ENCODE measurements around the gene ZNF600. TPM values are rescaled to one million over a fixed set of nuclear protein-coding genes. Genes with fewer than 3 reads are reported as not detected.
"Not testable (repeated sequence)": the region's sequence is repeated elsewhere in the genome, so short reads cannot be mapped to it uniquely, and the experiment has no call there.

The ZNF600 gene
- 1.5 TPM for polyA plus RNA-seq (2013, experiment 1 of 2; ENCODE audit: insufficient read length)
- 1.6 TPM for polyA plus RNA-seq (2013, experiment 2 of 2; ENCODE audit: insufficient read length)

DNA sequence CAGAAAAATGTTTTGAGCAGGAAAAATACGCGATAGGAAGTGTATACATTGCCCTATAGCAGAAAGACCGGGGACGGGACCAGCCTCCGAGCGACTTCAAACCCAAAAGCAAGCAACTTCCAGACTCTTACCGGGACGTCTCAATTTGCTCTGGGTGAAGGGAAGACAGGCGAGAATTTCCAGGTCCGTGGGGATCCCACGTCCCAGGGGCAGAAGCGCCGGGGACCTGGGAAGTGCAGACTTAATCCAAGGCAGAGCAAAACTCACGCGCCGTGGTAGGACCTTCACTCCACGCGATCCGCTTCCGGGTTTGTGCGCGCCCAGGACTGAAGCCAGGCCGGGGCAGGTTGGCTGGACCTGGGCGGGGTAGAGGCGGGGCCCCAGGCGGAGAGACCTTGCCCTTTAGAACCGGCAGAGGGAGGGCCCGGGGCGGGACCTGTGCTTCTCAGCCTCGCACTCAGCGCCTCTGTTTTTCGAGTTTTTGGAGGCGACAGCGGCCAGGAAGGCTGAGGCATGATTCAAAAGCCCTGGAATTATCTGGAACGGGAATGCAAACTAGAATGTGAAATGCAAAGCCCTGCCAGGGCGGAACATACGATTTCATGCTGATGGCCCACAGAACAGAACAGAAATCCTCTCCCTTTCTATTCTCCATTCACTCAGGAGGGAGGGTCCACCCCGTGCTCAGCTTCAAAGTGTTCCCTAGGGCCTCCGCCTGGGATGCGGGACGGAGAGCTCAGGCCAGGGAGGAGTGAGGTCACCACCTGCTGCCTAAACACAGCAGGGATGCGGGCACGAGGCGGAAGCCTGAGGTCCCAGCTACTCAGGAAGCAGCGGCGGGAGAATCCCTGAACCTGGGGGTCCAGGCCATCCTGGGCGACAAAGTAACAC lies at the start of gene ZNF600:
TSS of gene ZNF600 (minus strand) at position 328 of the 891 bp plus-strand sequence. CDS start 7,903 bp downstream, outside the sequence.
- peak; percentile 36 for DNase-seq

DNA sequence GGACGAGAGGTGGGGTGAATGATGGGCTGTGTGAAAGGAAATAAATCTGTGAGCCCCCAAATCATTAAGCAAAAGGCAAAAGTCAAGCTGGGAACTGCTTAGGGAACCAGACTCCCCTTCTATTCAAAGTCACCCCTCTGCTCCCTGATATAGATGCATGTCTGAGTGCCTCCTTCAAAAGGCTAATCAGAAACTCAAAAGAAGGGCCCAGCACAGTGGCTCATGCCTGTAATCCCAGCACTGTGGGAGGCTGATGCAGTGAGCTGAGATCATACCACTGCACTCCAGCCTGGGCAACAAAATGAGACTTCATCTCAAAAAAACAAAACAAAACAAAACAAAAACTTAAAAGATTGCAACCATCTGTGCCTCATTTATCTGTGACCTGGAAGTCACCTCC lies 47.7 kb upstream of the ZNF600 start:
- not testable (repeated sequence) for DNase-seq

DNA sequence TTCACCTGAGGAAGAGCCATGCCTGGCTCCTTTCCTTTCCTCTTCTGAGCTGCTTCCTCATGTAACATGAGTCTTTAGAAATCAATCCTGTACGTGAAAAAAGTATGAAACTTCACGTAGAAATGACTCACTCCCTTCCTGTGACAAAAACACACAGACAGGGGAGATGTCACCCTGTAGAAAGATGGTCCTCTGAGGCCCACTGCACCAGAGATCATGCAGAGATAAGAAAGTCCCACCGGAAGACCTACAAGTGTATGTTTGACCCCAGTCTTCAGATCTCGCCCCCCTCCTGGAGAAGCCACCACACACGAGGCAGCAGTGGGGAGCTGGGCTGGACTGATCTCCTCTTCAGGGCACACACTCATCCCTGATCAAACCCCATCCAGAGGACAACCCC lies 47.0 kb upstream of the ZNF600 start:
- not testable (repeated sequence) for DNase-seq

DNA sequence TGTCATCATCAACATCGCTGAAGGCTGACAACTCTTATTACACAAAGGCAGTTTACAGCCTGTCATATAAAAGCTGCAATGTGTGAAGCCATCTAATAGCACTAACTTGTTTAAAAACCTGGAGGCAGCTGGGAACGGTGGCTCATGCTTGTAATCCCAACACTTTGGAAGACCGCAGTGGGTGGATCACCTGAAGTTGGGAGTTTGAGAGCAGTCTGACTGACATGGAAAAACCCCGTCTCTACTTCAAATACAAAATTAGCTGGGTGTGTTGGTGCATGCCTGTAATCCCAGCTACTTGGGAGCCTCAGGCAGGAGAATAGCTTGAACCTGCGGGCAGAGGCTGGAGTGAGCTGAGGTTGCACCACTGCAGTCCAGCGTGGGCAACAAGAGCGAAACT lies 43.3 kb upstream of the ZNF600 start:
- DNase-seq, result not testable (repeated sequence)

DNA sequence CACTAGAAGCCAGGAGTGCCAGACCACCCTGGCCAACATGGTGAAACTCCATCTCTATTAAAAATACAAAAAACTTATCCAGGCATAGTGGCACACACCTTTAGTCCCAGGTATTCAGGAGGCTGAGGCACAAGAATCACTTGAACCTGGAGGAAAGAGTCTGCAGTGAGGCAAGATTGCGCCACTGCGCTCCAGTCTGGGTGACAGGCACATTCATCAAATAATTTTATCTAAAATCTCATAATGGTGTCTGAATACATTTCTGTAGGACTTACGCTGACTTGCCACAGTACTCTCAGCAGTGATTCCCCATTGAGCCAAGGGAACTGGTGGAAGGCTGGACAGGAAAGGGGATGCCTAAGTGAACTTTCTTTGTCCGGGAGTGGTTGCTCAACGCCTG lies 39.2 kb upstream of the ZNF600 start:
- DNase-seq, result no peak

DNA sequence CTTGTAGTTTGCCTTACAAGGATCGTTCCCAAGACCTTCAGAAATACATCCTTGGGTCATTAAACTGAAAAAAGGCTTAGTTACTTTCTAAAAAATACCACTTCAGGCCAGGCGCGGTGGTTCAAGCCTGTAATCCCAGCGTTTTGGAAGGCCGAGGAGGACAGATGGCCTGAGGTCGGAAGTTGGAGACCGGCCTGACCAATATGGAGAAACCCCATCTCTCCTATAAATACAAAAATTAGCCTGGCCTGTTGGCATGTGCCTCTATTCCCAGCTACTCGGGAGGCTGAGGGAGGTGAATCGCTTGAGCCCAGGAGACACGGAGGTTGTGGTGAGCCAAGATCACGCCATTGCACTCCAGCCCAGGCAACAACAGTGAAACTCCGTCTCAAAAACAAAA lies 37.1 kb upstream of the ZNF600 start:
- DNase-seq, result no peak

DNA sequence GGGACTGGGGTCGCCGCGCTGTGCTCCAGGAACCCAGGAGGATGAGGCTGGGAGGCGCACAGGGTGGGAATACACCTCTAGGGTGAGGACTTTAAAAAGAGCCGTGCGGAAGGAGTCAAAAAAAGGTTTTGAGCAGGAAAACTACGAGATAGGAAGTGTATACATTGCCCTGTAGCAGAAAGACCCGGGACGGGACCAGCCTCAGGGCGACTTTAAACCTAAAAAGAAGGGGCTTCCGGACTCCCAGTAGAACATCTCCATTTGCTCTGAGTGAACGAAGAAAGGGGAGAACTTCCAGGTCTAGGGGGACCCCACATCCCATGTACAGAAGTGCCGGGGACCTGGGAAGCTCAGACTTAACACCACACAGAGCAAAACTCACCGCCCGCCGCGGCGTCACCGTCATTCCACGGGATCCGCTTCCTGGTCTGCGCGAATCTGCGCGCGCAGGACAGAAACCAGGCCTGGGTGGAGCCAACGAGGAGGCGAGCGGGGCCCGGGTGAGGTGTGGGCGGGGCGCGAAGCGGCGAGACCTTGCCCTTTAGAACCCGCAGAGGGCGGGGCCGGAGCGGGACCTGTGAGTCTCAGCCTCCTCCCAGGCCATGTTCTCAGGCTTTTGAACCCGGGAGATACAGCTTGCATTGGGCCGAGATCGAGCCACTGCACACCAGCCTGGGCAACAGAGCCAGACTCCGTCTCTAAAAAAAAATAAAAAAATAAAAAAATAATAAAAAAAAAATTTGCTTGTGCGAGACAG lies 34.8 kb upstream of the ZNF600 start, which contains the start of gene ZNF28:
TSS of gene ZNF28 (minus strand) at position 430 of the 757 bp plus-strand sequence. CDS start 3,675 bp downstream, outside the sequence.
- DNase-seq, result peak; percentile 44

DNA sequence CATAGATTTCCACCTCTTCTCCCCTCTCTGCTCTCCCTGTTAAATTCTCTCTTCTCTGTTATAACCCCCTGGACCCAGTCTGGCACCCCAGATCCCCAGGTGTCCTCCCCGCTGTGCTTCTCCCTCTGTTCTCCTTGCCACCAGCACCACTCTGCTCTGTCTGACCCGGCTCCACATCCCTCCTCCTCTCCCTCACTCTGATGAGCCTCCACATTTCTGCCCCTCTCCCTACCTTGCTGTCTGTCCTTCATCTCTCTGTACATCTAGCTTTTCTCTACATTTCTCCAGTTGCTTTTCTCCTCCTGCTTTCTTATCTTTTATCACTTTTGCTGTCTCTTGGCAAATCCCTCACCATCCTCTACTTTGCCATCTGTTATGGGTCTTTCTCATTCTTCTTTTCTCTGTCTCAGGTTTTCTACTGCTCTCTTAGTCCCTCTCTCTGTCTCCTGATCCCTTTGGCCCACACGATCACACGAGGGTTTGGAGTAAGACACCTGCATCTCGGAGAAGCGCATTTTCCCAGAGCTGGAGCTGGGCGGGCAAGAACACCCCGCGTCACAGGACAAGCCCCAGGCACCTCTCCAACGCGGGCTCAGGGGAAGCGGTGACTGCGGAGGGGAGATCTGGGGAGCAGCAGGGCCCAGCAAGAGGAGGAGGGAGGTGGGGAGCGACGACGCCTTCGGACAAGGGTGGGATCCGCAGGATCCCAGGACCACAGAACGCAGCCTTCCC lies 34.0 kb upstream of the ZNF600 start:
- peak; percentile 6 for DNase-seq

DNA sequence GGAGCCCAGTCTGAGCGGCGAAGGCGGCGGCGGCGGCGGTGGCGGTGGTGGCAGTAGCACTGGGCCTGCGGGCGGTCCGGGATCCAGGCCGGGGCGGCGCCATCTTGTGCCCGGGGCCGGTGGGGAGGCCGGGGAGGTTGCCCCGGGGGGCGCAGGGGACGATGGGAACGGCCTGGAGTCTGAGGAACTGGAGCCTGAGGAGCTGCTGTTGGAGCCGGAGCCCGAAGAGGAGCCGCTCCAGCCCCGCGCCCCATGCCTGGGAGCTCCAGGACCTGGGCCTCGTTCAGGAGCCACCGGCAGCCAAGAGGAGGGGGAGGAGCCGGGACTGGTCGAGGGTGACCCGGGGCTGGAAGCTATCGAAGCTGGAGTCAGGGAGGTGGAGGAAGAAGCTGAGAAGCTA lies 23.2 kb upstream of the ZNF600 start:
- no peak for DNase-seq

DNA sequence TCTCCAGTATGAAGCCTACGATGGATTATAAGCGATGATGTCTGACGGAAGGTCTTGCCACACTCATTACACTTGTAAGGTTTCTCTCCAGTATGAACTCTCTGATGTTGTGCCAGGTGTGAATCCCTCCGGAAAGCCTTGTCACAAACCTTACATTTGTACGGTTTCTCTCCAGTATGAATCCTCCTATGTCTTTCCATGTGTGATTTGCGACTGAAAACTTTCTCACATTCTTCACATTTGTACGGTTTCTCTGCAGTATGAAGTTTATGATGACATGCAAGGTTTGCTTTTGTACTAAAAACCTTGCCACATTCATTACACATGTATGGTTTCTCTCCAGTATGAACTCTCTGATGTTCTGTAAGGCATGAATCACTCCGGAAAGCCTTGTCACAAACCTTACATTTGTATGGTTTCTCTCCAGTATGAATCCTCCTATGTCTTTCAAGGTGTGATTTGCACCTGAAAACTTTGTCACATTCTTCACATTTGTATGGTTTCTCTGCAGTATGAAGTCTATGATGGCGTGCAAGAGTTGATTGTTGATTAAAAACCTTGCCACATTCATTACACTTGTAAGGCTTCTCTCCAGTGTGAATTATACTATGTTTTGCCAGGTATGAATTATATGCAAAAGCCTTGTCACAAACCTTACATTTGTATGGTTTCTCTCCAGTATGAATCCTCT lies 13.5 kb upstream of the ZNF600 start:
- DNase-seq, result not testable (repeated sequence)

DNA sequence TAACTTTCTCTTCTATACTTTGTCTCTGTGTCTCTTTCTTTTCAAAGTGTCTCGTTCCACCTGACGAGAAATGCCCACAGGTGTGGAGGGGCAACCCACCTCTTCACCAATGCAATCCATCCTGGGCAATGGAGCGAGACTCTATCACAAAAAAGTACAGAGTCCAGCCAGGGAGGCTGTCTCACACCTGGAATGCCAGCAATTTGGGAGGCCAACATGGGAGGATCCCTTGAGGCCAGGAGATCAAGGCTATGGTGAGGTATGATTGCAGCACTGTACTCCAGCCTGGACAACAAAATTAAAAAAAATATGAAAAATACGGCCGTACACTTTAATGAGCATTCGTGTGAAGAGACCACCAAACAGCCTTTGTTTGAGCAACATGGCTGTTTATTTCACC lies 2.8 kb upstream of the ZNF600 start:
- DNase-seq, result no peak

DNA sequence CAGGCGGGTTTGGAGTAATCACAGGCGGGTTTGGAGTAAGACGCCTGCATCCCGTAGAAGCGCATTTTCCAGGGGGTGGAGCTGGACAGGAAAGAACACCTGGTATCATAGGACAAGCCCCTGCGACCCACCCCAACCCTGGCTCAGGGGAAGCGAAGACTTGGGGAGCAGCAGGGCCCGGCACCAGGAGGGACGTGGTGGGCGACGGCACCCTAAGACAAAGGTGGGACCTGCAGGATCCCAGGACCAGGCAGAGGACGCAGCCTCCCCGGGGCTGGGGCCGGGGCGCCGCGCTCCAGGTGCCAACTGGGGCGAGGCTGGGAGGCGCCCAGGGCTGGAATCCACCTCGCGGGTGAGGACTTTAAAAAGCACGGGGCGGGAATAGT lies 520 bp downstream of the ZNF600 start:
- no peak for DNase-seq

DNA sequence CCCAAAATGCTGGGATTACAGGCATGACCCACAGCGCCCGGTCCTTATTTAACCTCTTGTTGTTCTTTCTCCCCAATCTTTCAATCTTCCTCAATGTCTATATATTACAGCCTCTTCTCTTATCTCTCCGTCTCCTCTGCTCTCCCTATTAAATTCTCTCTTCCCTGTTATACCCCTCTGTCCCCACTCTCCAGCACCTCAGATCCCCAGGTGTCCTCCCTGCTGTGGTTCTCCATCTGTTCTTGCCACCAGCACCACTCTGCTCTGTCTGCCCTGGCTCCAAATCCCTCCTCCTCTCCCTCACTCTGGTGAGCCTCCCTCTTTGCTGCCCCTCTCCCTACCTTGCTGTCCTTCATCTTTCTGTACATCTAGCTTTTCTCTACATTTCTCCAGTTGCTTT lies 1.1 kb downstream of the ZNF600 start:
- DNase-seq, result no peak

DNA sequence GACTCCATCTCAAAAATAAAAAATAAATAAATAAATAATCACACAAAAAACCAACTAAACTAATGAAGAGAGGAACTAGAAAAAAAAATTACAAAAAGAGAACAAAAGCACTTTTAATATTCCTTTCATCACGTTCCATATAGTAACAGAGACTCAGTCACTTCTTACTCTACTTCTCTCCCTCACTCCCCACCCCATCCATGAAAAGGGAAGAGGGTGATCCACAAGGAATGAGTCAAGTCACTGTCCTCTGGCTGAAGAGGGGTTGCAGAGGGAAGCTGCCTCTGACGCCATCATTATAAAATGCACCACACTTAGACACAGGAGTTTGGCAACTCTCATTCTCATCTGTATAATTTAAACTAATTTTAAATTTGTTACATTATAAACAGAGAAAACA lies 3.7 kb downstream of the ZNF600 start:
- not testable (repeated sequence) for DNase-seq

DNA sequence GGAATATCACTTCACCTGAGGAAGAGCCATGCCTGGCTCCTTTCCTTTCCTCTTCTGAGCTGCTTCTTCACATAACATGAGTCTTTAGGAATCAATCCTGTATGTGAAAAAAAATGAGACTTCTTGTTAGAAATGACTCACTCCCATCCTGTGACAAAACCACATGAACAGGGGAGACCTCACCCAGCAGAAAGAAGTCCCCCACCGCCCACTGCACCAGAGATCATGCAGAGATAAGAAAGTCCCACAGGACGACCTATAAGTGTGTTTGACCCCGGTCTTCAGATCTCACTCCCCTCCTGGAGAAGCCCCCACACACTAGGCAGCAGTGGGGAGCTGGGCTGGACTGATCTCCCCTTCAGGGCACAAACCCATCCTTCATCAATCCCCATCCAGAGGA lies 7.8 kb downstream of the ZNF600 start:
- DNase-seq, result no peak

DNA sequence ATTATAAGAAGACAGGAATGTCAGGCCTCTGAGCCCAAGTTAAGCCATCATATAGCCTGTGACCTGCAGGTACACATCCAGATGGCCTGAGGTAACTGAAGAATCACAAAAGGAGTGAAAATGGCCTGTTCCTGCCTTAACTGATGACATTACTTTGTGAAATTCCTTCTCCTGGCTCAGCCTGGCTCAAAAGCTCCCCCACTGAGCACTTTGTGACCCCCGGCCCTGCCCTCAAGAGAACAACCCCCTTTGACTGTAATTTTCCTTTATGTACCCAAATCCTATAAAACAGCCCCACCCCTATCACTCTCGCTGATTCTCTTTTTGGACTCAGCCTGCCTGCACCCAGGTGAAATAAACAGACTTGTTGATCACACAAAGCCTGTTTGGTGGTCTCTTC lies 30.1 kb downstream of the ZNF600 start:
- not testable (repeated sequence) for DNase-seq

DNA sequence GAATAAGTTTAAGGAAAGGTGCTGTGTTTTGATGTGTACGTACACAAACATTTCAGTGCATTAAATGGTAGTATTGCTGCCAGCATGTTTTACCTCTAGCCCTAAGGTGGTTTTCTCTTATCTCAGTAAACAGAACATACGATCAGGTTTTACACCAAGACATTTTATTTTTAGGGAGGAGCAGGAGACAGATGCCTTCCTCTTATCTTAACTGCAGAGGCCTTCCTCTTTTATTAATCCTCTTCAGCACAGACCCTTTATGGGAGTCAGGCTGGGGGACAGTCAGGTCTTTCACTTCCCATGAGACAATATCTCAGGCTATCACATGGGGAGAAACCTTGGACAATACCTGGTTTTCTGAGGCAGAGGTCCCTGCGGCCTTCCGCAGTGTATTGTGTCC lies 36.8 kb downstream of the ZNF600 start:
- DNase-seq, result no peak

DNA sequence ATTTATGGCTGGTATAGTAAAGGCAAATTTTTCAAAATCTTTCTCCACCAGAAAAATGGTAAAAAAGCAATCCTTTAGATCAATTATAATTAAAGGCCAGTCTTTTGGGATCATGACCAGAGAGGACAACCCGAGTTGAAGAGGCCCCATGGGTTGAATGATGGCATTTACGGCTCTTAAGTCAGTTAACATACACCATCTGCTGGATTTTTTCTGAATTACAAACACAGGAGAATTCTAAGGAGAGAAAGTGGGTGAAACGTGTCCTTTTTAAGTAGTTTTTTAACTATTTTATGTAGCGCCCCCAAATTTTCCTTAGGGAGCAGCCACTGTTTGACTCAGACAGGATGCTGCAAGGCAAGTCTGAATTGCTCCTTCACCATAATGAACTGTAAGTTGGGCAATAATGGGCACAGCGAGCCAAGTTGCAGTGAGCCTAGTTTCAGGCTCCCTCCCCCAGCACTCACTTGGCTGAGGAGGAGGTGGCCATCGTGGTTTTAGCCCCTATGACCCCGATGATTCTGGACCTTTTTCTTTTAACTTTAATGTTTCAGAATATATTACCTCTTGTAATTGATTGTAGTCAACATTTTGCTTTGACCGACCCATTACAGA lies 38.1 kb downstream of the ZNF600 start:
- DNase-seq, result peak; percentile 13

DNA sequence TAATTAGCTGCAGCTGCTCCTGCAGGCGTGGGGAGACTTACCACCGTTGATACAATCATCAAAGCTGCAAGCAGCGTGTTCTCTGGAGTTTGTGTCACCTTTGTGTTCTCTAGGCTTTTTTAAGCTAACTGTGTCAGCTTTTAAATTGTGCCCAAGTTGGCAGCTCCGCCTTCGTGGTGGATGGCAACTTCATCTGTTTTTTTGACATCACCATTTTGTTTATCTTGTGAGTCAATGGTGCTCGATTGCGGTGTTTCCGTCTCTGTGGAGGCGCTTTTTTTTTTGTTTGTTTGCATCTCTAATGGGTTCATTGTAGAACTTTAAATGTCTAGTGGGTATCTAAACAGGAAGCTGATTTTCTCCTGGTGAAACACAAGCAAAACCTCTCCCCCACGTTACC lies 40.7 kb downstream of the ZNF600 start:
- not testable (repeated sequence) for DNase-seq

DNA sequence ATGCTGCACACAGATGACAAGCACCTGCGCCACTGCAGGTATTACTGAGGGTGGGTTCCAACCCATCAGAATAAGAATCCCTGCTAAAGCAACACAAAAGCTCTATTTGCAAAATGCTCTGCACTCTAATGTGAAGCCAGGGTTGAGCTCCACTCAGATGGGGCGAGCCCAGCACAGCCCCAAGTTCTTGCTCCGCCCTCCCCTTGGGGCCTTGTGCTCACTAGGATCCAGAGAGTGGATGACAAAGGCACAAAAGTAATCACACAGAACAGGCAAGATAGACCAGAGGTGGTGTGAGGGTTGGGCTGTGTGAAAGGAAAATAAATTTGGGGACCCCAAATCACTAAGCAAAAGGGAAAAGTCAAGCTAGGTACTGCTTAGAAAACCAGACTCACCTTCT lies 43.5 kb downstream of the ZNF600 start:
- no peak for DNase-seq

DNA sequence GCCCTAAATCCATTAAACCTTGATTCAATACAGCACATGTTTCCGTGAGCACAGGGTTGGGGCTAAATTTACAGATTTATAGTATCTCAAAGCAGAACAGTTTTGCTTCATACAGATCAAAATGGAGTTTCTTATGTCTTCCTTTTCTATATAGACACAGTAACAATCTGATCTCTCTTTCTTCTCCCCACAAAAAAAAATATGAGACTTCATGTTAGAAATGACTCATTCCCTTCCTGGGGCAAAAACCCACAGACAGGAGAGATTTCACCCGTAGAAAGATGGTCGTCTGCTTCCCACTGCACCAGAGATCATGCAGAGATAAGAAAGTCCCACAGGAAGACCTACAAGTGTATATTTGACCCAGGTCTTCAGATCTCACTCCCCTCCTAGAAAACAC lies 44.1 kb downstream of the ZNF600 start:
- DNase-seq, result no peak
